GM19395 (cell line): ENCODE measurements around the gene RSPH10B.
"Not testable (repeated sequence)": the region's sequence is repeated elsewhere in the genome, so short reads cannot be mapped to it uniquely, and the experiment has no call there.

Source experiments
- ATAC-seq: cut with Tn5 transposase; IDR thresholded peaks from one replicate; pipeline ENCODE4 v1.9.1; 2021; ENCODE audit warnings: mild to moderate bottlenecking, moderate library complexity; ENCODE audit not compliant: unreplicated experiment

Gene RSPH10B

DNA sequence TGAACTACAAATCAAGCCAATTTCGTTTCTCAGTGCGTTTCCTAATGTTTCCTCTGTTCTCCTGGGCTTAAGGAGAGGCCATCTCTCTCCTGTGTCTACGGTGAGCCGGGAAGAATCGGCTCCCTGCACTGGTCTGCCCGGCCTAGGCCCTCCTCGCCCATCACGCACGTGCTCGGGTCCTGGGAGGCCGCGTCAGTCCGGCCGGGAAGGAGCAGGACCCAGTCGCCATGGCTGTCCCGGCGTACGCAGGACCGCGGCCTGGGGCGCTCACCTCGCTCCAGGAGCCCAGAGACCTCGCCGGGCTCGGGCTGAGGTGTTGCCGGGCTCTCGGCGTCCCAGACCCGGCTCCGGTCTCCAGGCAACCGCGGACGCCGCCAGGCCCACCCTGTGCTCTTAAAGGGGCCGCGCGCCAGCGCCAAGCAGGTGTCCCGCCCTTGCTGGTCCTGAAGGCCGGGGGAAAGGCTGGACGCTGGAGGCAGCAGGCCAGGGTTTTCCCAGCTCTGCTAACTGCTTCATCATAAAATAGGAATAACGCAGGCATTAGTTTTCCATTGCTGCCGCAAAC is at the start of gene RSPH10B:
TSS of gene RSPH10B (minus strand) at position 343 of the 565 bp plus-strand sequence. CDS start 3,573 bp downstream, outside the sequence.
- not testable (repeated sequence) for ATAC-seq

DNA sequence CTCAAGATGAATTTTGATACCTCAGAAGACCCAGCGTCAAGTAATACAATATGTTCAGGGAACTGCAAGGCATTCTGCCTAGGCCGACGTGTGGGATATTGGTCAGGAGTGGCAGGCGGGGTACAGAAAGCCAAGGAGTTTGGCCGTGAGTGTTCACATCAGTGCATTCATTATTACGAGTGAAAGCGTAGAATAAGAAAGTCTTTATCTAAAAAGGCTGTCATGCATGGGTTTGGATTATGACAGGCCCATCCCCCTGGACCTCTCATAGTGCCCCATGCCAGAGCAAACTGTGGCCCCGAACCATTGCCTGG is 46.1 kb upstream of the RSPH10B start:
- ATAC-seq: no peak

DNA sequence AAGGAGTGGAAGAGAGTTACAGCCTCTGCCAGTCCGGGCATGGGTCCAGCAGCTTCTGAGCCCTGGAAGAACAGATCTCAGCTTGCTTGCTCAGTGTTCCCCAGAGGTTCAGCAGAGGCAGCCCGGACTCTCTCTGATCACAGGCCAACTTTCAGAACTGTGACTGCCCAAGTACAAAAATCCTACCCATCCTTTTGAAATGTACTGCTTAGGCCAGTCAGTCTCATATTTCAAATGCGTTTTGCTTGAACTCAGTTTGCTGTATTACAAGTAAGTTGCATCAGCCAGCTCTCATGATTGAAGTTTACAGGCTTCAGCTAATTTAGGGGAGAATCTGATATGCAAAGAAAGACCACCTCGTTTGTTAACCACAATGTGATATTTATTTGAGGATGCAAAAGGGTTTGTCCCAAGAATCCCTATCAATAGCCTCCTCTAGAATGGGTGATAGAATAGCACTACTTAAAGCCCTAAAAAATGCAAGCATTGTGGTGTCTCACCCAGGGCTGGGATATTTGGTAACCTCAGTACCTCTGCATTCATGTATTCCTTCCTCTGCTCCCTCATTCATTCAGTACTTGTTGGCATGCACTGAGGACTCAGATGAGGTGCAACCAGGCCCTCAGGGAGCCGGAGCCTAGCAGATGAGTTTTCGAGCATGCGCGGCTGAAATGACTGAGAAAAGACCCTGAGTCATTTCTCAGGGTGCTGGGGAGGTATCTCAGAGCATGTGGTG is 45.6 kb upstream of the RSPH10B start:
- no peak for ATAC-seq

DNA sequence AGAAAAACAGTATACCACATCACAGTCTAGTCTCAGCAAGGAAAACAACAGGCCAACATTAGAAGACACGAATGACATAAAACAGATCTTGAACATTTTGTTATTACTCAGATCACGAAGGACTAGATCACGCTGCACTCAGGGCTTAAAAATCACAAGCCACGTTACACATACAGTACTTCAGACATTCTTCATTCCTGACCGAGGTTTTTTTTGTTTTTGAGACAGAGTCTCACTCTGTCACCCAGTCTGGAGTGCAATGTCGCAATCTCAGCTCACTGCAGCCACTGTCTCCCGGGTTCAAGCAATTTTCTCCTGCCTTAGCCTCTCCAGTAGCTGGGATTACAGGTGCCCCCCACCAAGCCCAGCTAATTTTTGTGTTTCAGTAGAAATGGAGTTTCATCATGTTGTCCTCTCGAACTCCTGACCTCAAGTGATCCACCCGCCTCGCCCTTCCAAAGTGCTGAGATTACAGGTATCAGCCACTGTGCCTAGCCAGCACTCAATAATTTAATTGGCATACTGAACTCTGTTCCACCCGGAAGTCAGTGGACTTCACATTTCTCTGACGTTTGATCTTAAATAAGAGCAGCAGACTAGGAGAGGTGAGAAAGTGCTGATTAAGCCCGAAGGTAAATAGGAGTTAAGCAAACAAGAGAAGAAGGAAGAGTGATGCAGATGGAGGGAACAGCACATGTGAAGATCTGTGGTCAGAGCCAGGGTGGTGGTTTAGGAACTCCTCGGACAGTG is 42.0 kb upstream of the RSPH10B start:
- no peak for ATAC-seq

DNA sequence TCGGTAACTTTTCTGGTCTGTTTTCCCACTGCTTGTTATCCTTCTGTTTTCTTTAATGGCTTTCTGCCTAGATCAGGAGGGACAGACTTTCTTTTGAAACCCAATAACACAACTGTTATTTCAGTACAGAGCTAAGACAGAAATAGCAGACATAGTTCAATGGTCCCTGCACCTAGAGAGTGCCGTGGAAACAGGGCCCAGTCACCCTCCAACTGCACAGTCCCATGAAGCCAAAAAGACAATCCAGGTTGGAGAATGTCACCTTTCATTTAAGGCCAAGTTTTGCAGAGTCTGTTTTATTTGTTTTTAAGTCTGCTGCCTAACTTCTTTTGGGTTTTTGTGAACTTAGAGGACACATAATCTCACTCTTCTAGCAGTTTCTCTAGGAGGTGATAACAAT is 41.1 kb upstream of the RSPH10B start:
- ATAC-seq: no peak

DNA sequence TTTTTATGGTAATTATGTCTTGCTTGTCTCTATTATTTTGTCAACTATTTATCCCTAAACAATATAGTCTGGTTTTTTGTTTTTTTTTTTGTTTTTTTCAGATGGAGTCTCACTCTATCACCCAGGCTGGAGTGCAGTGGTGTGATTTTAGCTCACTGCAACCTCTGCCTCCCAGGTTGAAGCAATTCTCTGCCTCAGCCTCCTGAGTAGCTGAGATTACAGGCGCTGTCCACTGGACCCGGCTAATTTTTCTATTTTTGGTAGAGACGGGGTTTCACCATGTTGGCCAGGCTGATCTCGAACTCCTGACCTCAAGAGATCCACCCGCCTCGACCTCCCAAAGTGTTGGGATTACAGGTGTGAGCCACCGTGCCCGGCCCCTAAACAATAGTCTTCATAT is 39.9 kb upstream of the RSPH10B start:
- ATAC-seq: not testable (repeated sequence)

DNA sequence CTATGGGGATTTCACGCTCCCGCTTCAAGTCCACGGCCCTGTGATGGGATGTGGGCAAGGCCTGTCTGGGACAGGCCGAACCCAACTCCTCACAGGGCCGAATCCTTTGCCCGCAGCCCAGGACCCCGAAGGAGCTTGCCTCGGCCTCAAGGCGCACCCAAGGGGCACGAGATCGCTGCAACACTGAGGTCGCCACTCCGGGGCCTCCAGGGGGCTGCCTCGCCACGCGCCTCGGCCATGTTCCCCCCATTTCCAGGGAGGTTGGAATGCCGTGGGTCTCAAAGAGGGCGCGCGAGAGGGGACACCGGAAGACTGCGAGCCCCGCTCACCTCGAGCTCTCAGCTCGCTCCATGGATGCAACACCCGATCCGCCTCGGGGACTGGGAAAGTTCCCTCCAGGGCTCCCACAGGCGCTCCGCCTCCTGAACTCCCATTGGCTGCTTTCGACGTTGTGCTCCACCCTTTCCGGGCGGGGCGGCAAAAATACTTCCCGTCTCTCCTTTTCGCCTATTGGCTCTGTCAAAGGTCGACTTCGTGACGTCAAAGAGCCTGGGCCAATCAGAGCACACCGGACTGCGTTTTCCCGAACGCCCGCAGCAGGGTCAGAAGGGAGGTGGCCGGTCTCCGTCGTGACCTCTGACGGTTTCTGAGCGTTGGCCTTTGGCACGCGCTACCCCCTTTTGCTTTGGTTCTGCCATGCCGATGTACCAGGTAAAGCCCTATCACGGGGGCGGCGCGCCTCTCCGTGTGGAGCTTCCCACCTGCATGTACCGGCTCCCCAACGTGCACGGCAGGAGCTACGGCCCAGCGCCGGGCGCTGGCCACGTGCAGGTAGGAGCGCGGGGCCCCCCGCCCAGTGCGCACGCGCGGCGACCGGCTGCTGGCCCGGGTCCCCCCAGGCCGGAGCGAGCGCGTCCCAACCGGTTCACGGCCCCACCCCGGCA is 38.5 kb upstream of the RSPH10B start, which contains the start of the genes AIMP2 and PMS2:
TSS of gene AIMP2 (plus strand) at position 605 of the 944 bp plus-strand sequence. CDS start at position 697, 92 bp downstream.
TSS of gene PMS2 (minus strand) at position 382 of the 944 bp plus-strand sequence. CDS start at position 352, 30 bp downstream.
- ATAC-seq: peak; percentile 94

DNA sequence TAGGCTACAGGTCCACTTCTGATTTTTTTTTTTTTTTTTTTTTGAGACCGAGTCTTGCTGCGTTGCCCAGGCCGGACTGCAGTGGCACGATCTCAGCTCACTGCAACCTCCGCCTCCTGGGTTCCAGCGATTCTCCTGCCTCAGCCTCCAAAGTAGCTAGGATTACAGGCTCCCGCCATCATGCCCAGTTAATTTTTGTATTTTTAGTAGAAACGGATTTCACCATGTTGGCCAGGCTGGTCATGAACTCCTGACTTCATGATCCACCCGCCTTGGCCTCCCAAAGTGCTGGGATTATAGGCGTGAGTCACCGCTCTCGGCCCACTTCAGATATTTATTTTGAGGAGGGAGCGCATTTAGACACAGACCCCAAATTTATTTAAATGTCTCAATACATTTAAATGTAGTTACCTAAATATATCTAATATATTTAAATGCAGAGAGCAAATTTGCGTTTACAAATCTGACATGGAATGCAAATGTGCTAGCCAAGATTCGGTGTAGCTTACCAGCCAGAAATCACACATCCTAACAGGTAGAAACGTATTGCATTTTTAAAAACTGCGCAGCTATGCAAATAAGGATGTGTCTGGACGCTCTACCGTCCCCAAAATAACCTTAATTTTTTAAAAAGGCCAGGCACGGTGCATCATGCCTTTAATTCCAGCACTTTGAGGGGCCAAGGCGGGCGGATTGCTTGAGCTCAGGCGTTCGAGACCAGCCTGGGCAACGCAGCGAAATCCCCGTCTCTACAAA is 37.5 kb upstream of the RSPH10B start:
- ATAC-seq: not testable (repeated sequence)

DNA sequence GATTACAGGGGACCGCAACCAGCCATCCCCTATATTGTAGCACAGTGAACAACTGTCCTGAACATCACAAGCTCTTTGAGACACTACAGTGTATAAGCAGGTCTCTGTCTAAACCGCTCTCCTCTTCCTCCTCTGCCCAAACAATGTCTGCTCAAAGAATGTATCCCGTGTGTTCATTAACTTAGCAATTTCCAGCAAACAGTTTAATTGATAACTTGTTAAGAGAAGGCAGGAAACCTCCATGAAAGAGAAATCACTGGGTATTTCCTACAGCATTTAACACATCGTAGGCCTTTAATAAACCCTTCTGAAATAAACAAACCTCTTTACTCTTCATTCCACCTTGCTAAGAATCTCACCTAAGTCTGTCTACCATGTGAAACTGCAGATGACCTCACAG is 36.9 kb upstream of the RSPH10B start:
- ATAC-seq: no peak

DNA sequence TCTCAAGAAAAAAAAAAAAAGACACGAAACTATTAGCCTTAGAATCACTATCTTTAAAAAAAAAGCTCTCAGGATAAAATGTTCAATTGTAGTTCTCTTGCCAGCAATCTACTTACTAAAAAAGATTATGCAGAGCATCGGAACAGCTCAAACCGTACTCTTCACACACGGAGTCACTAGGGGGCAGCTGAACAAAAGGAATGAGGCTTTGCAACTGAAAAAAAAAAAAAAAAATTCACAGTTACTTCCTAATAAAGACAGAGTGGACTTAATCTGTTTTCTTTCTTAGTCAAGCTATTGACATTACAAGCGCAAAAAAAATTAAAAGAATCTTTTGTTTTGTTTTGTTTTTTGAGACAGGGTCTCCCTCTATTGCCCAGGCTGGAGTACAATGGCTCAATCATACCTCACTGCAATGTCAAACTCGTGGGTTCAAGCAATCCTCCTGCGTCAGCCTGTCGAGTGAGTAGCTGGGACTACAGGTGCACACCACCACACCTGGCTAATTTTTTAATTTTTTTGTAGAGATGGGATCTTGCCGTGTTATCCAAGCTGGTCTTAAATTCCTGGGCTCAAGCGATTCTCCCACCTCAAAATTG is 26.8 kb upstream of the RSPH10B start:
- ATAC-seq: no peak

DNA sequence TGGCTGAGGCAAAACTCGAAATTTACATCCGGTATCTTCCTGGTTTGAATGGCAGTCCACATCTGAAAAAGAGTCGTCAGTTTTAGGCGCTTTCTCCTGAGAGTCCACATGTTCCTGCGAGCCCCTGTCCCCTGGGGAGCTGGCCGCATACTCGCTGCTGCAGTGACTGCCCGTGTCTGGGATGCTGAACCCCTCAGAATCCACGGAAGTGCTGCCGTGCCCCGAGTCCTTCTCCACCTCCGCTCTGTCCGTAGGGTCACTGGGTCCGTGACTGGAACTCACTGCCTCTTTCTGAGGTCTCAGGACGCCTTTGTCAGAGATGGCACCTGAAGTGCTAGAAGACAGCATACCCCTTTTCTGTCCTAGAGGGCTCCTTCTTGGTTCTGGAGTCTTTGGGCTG is 16.6 kb upstream of the RSPH10B start:
- ATAC-seq: not testable (repeated sequence)

DNA sequence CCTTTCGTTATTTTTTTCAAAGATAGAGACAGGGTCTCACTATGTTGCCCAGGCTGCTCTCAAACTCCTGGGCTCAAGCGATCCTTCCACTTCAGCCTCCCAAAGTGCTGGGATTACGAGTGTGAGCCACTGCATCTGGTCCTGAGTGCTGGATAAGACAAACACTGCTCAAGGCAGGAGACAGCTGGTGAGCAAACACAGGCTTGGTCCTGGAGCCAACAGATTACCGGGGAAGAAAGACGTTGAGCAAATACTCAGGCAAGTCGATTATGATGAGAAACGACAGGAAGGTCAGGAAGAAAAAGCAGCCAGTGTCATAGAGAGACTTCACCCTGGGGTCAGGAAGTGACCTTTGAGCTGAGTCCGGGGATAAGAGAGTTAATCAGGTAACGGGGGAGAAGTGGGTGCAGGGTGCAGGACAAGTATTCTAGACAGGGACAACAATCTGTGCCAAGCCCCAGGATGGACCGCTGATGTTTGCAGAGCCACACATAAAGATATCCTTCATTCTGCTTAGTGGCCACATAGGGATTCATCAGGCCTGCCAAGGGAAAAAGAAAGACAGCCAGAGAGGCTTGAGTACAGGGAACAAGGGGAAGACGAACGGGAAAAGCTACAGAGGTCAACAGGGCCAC is 9.3 kb upstream of the RSPH10B start:
- not testable (repeated sequence) for ATAC-seq

DNA sequence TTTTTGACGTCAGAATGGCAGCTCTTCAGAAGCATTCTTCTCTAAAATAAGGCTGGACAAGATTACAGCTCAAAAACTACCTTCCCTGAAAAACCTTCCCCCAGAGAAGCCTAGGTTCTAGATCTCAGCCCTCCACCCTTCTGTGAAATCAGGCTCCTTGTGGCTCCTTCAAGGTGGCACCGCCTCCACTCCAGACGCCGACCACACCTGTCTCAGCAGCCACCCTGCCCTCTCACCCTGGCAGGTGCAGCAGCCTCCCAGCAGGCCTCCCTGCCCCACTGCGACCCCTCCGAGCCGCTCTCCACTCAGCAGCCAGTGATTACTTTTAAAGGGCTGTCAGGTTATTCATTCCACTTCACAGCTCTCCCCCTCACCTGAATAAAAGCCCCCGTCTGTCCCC is 3.1 kb upstream of the RSPH10B start:
- ATAC-seq: not testable (repeated sequence)

DNA sequence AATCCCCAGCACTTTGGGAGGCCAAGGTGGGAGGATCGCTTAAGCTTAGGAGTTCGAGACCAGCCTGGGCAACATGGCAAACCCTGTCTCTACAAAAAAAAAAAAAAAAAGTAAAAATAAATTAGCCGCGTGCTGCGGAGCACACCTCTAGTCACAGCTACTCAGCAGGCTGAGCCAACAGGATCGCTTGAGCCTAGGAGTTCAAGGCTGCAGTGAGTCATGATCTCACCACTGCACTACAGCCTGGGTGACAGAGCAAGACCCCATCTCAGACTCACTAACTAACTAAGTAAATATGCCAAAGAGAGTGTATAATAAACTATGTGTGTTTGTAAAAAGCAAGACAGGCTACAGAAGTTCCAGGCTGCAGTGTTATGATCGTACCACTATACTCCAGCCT is 6.7 kb downstream of the RSPH10B start:
- not testable (repeated sequence) for ATAC-seq

DNA sequence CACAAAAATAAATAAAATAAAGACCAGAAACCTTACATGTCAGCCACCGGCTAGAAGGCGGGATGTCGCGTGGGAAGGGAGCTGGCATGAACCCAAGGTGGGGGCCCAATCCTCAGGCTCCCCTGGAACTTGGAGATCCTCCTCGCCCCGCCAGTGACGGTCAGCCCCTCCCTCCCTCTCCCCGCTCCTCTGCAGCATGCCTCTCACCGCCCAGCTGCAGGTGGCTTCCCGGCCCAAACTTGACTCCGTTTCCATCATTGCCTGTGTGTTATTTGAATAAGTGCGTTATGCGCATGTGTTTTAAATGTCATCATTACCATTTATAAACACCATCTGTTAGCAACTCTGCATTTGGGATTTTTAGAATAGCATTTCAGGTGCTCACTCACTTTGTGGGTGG is 7.3 kb downstream of the RSPH10B start:
- ATAC-seq: not testable (repeated sequence)

DNA sequence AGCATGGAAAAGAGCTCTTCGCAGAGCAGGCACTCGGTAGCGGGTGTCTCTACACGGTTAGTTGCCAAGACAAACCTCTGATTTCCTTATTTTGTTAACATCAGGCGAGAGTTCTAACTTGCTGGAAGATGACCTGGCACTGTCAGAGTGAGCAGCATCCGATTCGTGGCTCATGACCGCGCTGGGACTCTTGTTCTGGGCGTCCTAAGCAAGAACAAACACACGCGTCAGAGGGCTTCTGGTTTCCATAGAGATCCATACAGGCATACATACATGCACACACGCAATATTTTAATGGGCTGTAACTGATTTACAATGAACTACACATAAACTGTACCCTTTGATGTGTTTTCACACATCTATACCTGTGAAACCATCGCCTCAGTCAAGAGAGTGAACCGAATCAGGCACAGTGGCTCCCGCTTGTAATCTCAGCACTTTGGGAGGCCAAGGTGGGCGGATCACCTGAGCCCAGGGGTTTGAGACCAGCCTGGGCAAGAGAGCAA is 35.5 kb downstream of the RSPH10B start:
- not testable (repeated sequence) for ATAC-seq

DNA sequence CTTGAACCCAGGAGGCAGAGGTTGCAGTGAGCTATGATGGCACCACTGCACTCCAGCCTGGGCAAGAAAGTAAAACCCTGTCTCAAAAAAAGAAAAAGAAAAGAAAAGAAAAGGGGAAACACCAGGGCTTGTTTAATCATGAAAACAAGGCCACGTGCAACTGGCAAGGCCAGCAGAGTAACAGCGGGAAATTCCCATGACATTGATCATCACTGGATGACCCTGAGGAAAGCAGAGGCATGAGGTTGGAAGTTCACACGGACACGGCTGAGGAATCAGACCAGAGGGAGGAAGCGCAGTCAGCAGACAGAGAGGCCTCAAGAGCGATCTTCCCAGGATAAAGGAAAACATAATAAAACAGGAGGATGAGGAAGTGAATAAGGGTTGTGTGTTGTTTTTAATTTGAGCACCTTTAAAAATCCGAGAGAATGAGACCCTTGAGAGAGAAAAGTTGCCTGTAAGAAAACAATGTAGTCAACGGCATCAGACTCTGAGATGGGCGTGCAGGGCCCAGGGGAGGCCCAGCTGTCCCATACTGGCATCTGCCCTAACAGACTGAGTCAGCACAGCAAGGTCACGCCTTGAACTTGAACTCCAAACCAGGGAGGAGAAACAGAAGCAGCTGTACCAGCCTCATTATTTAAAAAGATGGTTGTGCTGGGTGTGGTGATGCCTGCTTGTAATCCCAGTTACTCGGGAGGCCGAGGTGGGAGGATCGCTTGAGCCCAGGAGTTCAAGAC is 38.4 kb downstream of the RSPH10B start:
- ATAC-seq: not testable (repeated sequence)

DNA sequence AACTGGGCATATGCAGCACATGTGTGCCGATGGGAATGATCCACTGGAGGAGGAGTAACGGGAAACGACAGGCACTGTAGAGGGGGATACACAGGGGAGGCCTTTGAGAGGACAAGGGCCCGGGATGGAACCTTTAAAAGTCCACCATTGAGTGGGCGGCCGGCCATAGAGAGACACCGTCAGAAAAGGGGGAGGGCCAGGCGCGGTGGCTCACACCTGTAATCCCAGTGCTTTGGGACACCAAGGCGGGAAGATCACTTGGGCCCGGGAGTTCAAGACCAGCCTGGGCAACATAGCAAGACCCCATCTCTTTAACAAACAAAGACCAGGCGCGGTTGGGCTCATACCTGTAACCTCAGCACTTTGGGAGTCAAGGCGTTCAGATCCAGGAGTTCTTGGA is 39.2 kb downstream of the RSPH10B start:
- not testable (repeated sequence) for ATAC-seq
